SU-DHL-6 (cell line): Measurements from ENCODE around the gene RAP1GAP2.
"Not testable (repeated sequence)": the region's sequence is repeated elsewhere in the genome, so short reads cannot be mapped to it uniquely, and the experiment has no call there.

Experiments
- H2AFZ ChIP-seq: fragments of 200-600 bp; sonication (generic); 2 replicates; pipeline ENCODE4 v1.6.1; 2014; ENCODE audit warnings: low read depth, mild to moderate bottlenecking, moderate library complexity, mixed read lengths, antibody characterized with exemption, low read length; ENCODE audit not compliant: severe bottlenecking
- H3F3A ChIP-seq: fragments of 200-600 bp; shearing (Covaris generic); 2 replicates; pipeline ENCODE4 v1.6.0; 2016; ENCODE audit warnings: antibody characterized with exemption, mild to moderate bottlenecking; ENCODE audit not compliant: insufficient read depth
- H3K27ac ChIP-seq: fragments of 200-600 bp; sonication (generic); 2 replicates; pipeline ENCODE4 v1.5.1; 2016; ENCODE audit warnings: low read depth, mild to moderate bottlenecking, low read length, moderate library complexity, mixed read lengths
- H3K27me3 ChIP-seq: fragments of 200-600 bp; sonication (generic), shearing (Covaris generic); 2 replicates; pipeline ENCODE4 v1.6.0; 2014; ENCODE audit warnings: mild to moderate bottlenecking, low read length
- H3K36me3 ChIP-seq: fragments of 200-600 bp; sonication (generic); 2 replicates; pipeline ENCODE4 v1.6.1; 2014; ENCODE audit warnings: mild to moderate bottlenecking, low read length, mixed read lengths
- H3K4me2 ChIP-seq: fragments of 300-600, 200-600 bp; shearing (Covaris generic), sonication (generic); 2 replicates; pipeline ENCODE4 v1.6.0; 2014; ENCODE audit warnings: low read length, low read depth, mild to moderate bottlenecking; ENCODE audit not compliant: poor library complexity, severe bottlenecking
- H3K4me3 ChIP-seq: fragments of 200-600 bp; sonication (generic); 2 replicates; pipeline ENCODE4 v1.5.1; 2014; ENCODE audit warnings: antibody characterized with exemption, low read length, mild to moderate bottlenecking, mixed read lengths; ENCODE audit not compliant: insufficient read depth, poor library complexity, severe bottlenecking
- H3K79me2 ChIP-seq: fragments of 200-600 bp; sonication (generic); 2 replicates; pipeline ENCODE4 v1.6.1; 2014; ENCODE audit warnings: mild to moderate bottlenecking, low read length, moderate library complexity; ENCODE audit not compliant: insufficient read depth
- H3K9ac ChIP-seq: fragments of 200-600 bp; sonication (generic); 2 replicates; pipeline ENCODE4 v1.7.0; 2014; ENCODE audit warnings: mild to moderate bottlenecking, low read length
- H3K9me2 ChIP-seq: fragments of 200-600 bp; sonication (generic); replicated peaks from 2 replicates; pipeline ENCODE4 v1.6.1; 2014; ENCODE audit warnings: low read length; ENCODE audit not compliant: insufficient read depth
- H3K9me3 ChIP-seq: fragments of 200-600 bp; sonication (generic); 2 replicates; pipeline ENCODE4 v1.6.1; 2014; ENCODE audit warnings: low read length, mixed read lengths; ENCODE audit not compliant: insufficient read depth
- H4K20me1 ChIP-seq: fragments of 200-600 bp; sonication (generic); 2 replicates; pipeline ENCODE4 v1.6.1; 2014; ENCODE audit warnings: low read depth, mild to moderate bottlenecking, antibody characterized with exemption, low read length, moderate library complexity, mixed read lengths
- CTCF ChIP-seq: fragments of 200-600 bp; sonication (generic); IDR thresholded peaks from one replicate; pipeline ENCODE4 v1.5.1; 2017; ENCODE audit warnings: antibody characterized with exemption, mild to moderate bottlenecking, low read length, moderate library complexity; ENCODE audit not compliant: insufficient read depth, poor library complexity, severe bottlenecking
- EZH2phosphoT487 ChIP-seq: fragments of 200-600 bp; sonication (generic), shearing (Covaris generic); conservative IDR thresholded peaks from 2 replicates; pipeline ENCODE4 v1.6.1; 2018; ENCODE audit warnings: mild to moderate bottlenecking, antibody characterized with exemption, low read length, moderate library complexity, mixed read lengths

RAP1GAP2 gene

GRCh38 chr17:2780931-2781454 is 15.2 kb upstream of the RAP1GAP2 start:
- Histone ChIP-seq H3K27ac (no peak overlapping the region), H4K20me1 (no peaks in the 10 kb centered on the region), H3K4me3 (no peak overlapping the region), H3K9ac (no peak overlapping the region), H3K9me3 (no peaks in the 10 kb centered on the region), H3K27me3 (no peaks in the 10 kb centered on the region), H3K79me2 (no peaks in the 10 kb centered on the region), H3F3A (no peaks in the 10 kb centered on the region), H2AFZ (no peak overlapping the region), H3K9me2 (no peaks in the 10 kb centered on the region), H3K36me3 (no peaks in the 10 kb centered on the region), H3K4me2 (no peak overlapping the region)
- TF ChIP-seq EZH2phosphoT487 (no peak), CTCF (no peak)

GRCh38 chr17:2781598-2781997 is 14.6 kb upstream of the RAP1GAP2 start:
- not testable (repeated sequence) for H3K27me3 ChIP-seq, H3K79me2 ChIP-seq, H3F3A ChIP-seq, H2AFZ ChIP-seq, H4K20me1 ChIP-seq, H3K4me2 ChIP-seq, H3K9ac ChIP-seq, H3K27ac ChIP-seq, H3K4me3 ChIP-seq, H3K9me3 ChIP-seq, H3K36me3 ChIP-seq, H3K9me2 ChIP-seq

- TF ChIP-seq EZH2phosphoT487 (no peak), CTCF (no peak)
- Histone ChIP-seq H3K27ac (no peak overlapping the region), H3F3A (no peaks in the 10 kb centered on the region), H3K79me2 (no peaks in the 10 kb centered on the region), H3K9me2 (no peaks in the 10 kb centered on the region), H3K9ac (no peak overlapping the region), H2AFZ (no peak overlapping the region), H3K4me3 (no peak overlapping the region), H3K36me3 (no peaks in the 10 kb centered on the region), H3K9me3 (no peaks in the 10 kb centered on the region), H3K4me2 (no peak overlapping the region), H4K20me1 (no peaks in the 10 kb centered on the region), H3K27me3 (no peaks in the 10 kb centered on the region)
Measured at GRCh38 chr17:2782055-2782454, 14.2 kb upstream of the RAP1GAP2 start.

- TF ChIP-seq CTCF (no peak), EZH2phosphoT487 (no peak)
- Histone ChIP-seq H3K36me3 (no peaks in the 10 kb centered on the region), H3K9me2 (no peaks in the 10 kb centered on the region), H3K79me2 (no peaks in the 10 kb centered on the region), H3K27ac (no peak overlapping the region), H3F3A (no peaks in the 10 kb centered on the region), H3K4me2 (no peak overlapping the region), H3K9me3 (no peaks in the 10 kb centered on the region), H3K4me3 (no peak overlapping the region), H3K27me3 (no peaks in the 10 kb centered on the region), H4K20me1 (no peaks in the 10 kb centered on the region), H2AFZ (no peak overlapping the region), H3K9ac (no peak overlapping the region)
Measured at GRCh38 chr17:2783310-2784030, 12.8 kb upstream of the RAP1GAP2 start.
